Esophagus (tissue), 2 donors: Measurements from ENCODE around the gene WNT3. TPM values are rescaled to one million over a fixed set of nuclear protein-coding genes. Genes with fewer than 3 reads are reported as not detected.

Experiments
- polyA plus RNA-seq, 2 donors: library from polyadenylated mRNA; stranded (reverse); fragments of 200-250 nt; gene quantifications; one replicate each; pipeline ENCODE4 v1.2.3, GENCODE V29; 2013
- donor health status: healthy with polysubstance abuse.
- donor health status: Bipolar disorder and iron deficiency.

Gene WNT3
- polyA plus RNA-seq, 2 donors, result 0.99 to 1.4 TPM

Other genes starting within 250 kb of the WNT3 start
- gene ARL17A, start 239.0 kb downstream of the WNT3 start, polyA plus RNA-seq, result 1 to 10 TPM; 2.0 to 5.8 TPM
- 10 to 100 TPM in 1 of 2 donors, 1 to 10 TPM in 1; 9.0 to 16.4 TPM for gene NSF, start 228.0 kb downstream of the WNT3 start, polyA plus RNA-seq
- under 1 TPM; 0.06 to 0.12 TPM for gene WNT9B, start 32.9 kb upstream of the WNT3 start, polyA plus RNA-seq
- gene GOSR2, start 104.5 kb upstream of the WNT3 start, polyA plus RNA-seq, result 10 to 100 TPM; 12.3 to 17.8 TPM
- under 1 TPM in 1 of 2 donors, not detected in 1; 0.44 TPM for gene RPRML, start 160.6 kb upstream of the WNT3 start, polyA plus RNA-seq